NCI-H2171 treated with DMSO at 0.1 percent for 48 hours (cell line): Measurements from ENCODE around the gene PRDM16.

Source experiments
- DNase-seq: peaks from one replicate; lab custom pipeline; 2025; lab: John Stamatoyannopoulos, UW

Gene PRDM16

DNA sequence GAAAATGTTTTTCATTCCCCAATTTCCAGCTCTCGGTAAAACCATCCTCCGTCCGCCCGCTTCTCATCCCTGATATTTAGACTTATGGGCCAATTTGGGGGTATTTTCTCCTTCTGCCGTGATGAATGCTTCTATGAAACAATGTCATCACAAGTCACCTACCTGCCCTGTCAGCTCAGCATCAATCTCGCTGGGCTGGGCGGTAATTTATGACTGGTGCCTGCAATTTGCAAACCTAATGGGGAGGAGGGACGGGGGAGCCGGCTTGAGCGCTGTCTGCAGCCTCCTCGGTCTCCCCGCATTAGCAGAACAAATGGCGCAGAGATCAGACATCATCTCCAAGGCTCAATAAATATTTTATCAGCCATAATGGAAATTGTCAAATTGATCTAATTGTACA, 72.1 kb downstream of the PRDM16 start:
- no peak for DNase-seq

DNA sequence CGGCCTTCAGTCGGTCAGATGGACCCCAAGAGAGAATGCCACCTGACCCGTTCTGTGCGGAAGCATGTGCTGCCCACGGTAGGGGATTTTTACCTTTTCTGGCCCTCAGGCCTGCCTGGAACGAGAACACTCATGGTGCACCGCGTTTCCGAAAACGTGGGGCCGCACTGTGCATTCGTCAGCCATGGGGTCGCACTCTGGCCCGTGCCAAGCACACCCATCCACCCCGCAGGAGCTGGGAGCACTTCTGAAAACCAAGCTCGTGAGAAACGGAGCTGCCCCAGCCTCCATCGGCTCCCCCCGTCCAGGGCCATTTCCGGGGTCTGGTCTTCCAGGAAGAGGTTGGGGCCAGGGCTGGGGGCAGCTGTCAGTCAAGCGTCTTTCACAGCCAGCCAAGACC, 72.8 kb downstream of the PRDM16 start:
- no peak for DNase-seq

DNA sequence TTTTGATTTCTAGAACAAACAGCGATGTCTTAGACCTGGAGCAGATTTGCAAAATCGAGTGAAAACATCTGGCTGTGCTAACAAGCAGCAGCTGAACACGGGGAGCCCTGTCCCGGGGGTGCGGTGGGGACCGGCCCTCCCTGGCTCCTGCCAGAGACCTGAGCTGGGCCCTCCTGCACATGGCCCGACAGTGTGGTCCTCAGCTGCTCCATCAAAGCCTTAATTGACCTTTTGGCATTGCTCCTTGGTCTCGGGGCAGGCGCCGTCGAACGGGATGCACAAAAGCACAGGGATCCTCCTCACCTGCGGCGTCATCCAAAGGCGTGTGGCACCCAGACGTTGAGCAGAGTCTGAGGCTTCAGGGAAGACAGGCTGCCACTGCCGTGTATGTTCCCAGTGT, 73.2 kb downstream of the PRDM16 start:
- no peak for DNase-seq

DNA sequence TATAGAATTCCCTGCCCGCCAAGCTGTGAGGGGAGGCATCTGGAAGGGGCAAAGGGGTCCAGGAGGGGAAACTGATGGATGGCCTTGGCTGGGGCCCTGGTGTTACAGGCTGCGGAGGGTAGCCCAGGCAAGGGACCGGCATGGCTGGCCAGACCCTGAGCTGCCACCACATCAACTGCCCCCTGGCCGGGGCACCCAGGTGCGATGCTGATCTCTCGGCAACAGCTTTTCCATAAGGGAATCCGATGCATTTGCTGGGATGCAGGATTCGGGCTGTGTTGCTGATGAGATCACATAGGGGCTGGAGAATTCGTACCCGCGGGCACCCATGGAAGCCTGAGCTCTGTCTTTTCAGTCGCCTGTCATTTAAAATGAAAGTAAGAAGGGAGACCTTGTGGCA, 73.7 kb downstream of the PRDM16 start:
- no peak for DNase-seq

DNA sequence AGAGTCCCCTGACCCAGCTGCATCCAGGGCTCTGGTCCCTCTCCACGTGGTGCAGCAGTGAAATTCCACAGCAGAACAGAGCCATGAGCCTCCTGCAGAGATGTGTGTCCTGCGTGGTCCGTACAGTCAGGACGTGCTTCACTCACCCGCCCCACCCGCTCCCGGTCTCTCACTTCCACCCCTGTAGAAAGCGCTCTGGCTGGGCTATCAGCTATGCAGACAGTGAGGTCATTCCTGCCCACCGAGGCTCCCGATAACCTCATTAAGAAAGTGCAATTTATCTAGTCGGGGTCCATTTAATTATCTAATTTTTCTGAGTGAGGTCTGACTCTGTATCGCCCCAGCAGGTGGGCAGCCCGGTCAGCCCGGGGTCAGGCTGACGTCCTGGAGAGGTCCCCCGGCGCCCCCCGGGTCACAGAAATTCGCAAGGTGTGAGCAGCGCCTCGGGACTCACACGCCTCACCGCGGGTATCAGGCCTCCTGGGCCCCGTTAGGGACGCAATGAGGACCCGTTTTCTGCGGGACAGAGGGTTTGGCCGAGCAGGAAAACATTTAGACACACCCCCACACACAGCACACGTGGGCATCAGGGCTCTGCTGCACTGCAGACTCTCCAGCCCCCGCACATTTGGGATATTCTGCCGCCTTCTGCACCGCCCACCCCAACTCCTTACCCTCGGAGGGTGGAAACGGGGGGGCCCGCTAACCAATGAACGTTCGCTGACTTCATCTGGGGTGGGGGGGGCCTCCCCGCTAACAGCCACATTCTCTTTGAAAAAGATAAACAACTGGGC, 76.7 kb downstream of the PRDM16 start:
- no peak for DNase-seq

DNA sequence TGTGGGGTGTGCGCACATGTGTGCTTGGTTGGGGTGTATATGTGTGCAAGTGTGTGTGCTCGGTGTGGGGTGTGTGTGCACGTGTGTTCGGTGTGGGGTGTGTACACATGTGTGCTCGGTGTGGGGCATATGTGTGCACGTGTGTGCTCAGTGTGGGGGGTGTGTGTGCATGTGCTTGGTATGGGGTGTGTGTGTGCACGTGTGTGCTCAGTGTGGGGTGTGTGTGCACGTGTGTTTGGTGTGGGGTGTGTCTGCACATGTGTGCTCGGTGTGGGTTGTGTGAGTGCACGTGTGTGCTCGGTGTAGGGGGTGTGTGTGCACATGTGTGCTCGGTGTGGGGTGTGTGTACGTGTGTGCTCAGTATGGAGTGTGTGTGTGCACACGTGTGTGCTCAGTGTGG, 77.5 kb downstream of the PRDM16 start:
- DNase-seq = no peak

DNA sequence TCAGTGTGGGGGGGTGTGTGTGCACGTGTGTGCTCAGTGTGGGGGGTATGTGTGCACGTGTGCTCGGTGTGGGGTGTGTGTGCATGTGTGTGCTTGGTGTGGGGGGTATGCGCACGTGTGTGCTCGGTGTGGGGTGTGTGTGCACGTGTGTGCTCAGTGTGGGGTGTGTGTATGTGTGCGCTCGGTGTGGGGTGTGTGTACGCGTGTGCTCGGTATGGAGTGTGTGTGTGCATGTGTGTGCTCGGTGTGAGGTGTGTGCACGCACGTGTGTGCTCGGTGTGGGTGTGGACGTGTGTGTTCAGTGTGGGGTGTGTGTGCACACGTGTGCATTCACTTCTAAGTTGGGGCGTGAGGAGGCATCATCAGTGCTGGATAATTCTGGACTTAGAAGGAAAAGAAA, 77.9 kb downstream of the PRDM16 start:
- DNase-seq = no peak

DNA sequence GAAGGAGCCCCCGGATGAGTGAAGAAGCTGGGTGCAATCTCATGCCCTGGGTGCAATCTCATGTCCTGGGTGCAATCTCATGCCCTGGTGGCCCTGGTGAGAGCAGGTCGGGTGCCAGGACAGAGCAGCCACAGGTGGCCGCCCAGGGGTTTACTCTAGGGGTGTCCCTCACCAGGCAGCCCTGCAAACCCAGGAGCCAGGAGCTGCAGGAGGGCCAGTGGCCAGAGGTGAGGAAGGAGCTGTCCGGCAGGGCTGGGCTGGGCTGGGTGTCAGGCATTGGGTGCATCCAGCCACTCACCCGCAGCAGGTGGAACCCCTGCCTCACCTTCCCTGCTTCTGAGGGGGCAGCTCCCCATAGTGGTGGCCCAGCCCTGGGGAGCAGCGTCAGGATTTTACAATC, 79.2 kb downstream of the PRDM16 start:
- no peak for DNase-seq

DNA sequence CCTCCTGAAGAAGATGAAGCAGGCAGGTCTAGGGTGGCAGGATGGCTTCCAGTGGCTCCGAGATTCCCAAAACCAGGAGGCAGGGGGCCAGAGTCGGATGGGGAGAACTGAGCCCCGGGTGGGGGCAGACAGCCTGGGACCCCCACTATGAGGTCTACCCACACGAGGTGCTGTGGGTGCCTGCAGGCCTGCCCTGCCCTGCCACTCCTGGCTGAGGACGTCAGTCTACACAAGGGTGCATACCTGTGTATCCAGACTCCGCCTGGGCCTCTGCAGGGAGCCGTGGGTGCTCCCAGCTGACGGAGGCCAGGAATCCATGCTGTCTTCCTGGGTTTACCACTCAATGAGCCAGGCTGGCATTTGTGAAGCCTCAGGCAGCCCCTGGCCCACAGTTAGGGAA, 80.3 kb downstream of the PRDM16 start:
- no peak for DNase-seq

DNA sequence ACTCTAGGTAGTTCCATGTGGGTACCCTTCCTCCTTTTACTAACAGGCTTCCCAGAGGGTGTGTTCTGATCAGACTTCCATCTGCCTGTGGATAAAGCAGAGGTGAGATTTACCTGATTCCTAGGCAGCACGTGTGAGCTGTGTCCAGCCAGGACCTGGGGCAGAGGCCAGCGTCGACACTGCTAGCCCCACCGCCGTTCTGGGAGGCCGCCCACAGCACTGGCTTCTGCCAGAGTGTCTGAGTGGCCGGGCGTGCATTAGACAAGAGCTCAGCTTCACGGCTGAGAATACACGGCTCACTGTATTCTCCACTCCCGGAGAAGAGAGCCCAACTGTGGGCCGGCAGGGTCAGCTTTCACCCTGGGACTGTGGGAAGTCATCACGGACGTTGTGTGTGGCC, 82.5 kb downstream of the PRDM16 start:
- no peak for DNase-seq

DNA sequence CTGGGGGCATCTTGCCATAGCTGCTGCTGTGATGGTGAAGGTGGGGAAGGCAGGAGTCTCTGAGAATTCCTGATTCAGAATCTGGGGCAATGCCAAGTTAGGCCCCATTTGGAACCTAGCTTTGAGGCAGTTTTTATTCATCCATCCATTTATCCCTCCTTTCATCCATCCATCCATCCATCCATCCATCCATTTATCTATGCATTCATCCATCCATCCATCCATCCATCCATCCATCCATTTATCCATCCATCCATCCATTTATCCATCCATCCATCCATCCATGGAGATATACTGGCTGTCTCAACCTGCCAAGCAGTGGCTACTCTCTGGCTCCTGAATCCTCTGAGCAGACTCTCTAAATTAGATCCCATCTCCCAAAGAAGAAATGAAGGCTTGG, 83.1 kb downstream of the PRDM16 start:
- no peak for DNase-seq

DNA sequence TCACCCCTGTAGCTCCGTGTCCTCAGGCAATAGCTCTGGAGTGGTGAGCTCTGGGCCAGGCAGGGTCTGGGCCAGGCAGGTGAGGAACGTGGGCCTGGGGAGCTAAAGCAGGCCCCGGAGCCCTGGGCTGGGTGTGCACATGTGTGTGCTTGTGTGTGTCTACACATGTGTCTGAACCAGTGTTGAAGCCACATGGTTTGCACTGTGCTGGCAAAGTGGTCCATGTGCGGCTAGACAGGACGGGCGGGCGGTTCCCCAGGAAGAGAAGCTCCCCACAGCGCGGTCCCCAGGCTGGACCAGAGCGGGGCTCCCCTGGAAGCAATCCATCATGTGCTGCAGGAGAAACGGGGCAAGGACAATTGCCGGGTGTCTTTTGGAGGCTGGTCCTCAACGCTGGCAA, 84.2 kb downstream of the PRDM16 start:
- DNase-seq = no peak

DNA sequence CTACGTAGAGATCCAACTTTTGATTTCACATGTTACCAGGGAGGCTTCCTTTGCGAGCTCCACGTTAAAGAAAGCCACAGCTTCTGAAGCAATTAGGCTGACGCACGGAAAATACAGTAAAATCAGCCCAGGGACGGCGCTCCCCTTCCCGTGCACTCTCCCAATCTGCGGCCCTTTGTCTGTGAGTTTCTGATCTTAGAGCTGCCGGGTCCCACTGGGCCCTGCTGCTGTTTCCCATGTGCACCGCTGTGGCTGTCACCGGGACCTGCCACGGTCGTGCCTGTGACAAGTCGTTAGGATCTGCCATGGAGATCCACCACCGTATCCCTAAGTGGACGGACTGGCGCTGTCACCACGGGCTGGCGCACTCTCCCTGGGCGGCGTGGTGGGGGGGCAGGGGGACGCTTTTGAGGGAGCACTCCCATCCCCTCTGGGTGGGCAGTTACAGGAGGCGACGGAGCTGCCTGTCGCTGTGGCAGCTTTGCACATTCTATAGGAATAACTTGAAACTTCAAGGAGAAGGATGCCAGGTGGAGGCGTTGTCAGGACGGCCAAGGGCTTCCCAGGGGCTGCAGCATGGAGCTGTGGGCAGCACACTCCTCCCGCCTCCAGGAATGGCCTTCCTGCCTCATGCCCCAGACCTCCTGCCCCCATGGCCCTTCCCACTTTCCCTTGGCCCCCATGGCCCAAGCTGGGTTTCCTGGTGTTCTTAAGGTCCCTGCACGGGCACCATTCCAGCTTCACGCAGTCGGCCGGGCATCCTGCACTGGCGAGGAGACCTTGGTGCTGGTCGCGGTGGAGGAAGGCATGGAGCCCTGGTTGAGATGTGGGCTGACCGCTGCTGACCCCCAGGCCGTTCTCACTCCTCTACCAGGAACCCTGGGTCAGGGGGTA, 85.1 kb downstream of the PRDM16 start:
- no peak for DNase-seq

DNA sequence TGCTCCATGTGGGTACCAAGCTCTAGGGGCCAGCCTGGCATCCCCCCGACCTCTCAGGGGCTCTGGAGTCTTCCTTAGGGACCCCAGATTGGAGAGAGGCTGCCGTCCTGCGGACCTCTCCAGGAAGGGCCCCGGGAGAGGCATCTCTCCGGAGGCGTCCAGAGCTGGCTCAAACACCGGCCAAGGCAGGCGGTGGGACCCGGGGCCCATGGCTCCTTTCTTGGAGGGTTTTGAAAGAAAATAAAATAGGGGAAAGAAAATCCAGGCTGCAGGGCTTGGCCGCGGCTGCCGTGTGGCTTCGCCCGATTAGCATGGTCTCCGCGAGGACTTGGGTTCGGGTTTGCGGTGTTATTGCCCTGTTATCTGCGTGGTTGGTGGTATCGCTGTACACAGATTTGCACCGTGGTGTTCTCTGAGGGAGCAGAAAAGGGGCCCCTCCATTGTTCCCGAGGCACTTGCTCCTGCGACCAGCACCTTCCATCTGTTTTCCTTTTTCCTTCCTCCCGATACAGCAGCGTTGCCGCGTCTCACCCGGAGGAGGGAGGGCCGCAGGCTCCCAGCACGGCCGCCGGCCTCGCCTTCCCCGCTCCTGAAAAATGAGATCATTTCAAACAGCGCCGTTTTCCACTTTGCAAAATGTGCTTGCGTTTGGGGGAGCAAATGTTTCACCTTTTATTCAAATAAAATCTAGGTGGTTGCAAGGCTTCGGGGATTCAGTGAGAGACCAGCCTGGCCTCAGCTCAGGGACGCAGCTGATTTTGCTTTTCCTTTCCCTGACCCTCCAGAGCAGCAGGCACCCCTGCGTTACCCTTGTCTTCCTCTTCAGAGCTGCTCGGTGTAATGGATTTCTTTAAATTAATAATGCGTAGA, 86.3 kb downstream of the PRDM16 start:
- DNase-seq = no peak

DNA sequence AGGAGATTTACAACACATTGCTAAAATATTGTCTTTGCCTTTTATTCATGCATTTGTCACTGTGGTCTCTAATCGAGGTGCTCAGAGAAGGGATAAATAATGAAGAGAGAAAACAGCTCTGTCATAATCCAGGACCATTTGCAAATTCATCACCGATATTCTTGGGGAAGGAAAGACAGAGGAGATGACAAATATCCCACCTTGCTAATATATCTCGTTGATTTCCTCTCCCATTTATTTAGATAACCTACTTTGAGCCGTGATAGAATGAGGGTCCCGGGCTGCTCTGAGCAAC, 86.9 kb downstream of the PRDM16 start:
- DNase-seq = no peak

DNA sequence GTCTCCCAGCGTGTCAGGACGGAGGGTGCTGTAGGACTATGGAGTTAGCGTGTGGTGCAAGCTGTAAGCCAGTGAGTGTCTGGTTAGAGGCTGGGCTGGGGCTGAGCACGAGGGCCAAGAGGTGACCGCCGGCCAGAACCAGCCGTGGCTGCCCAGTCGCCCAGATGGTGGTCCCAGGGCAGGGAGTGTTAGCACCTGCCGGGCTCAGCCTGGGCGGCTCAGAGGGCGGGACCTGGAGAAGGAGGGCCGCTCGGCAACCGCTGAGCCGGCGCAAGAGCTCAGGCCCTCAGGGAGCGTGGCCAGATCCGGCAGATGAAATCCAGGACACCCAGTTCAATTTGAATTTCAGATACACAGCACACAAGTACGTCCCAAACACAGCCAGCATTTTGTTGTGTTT, 87.9 kb downstream of the PRDM16 start:
- DNase-seq = no peak

DNA sequence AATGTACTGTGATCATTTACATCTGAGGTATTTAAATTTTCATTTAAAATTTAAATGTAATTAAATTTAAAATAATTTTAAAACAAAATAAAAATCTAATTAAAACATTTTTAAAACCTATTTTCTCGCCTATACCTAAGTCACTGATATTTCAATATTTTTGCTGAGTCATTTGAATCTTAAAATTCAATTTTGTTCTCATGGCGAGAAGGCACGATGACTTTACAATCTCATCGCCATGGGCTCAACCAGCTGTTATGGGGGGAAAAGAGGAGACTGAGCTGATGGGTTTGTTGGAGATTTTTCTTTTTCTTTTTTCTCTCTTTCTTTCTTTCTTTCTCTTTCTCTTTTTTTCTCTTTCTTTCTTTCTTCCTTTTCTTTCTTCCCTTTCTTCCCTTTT, 89.3 kb downstream of the PRDM16 start:
- no peak for DNase-seq

DNA sequence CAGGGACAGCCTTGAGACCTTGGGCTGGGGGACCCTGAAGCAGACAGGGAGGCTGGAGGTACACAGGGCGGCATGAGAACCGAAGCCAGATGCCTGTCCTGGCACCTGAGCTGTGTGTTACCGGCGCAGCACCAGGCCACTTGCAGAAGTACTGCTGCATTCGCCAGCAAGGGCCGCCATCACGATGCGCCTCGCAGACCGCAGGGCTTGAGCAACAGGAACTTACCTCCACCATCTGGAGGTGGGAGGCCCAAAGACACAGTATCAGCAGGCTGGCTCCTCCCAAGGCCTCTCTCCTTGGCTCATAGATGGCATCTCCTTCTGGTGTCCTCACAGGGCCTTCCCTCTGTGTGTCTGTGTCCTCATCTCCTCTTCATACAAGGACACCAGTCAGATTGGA, 90.1 kb downstream of the PRDM16 start:
- no peak for DNase-seq

DNA sequence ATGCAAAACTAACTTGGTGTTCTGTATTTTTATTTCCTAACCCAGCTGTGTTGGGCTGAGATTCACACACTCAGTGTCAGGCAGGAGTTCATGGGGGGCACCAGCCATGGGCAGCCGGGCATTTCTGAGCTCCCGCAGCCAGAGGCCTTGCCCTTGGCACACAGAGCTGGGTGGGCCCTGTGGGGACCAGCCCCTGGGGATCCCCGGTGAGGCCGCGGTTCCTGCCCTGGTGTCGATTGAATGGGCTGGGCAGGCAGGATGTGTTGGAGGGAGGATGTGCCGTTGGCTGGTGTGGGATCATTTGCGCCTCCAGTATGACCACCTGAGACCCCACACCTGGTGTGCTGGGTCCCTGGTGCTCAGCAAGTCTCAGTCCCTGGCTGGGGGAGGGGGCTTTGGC, 91.0 kb downstream of the PRDM16 start:
- DNase-seq = no peak

DNA sequence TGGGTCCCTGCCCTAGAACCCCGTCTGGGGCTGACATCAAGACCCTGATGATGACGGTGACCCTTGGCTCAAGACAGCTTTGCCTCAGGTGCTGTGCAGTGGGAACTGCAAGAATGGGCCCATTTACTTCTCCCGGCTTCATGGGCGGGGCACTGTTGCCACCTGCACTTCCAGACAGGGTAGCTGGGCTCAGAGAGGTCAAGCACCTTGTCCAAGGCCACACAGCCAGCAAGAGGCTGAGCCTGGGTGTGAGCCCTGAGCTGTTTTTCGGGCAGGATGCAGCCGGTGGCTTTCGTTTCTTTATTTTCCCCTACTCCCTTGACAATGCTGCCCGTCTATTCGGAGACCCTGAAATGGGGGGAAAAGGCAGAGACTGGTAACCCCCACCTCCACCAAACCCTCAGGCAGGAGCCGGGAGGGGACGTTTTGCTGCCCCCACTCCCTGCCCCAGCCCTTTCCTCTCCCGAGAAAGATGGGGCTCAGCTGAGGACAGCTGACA, 91.7 kb downstream of the PRDM16 start:
- DNase-seq = no peak

DNA sequence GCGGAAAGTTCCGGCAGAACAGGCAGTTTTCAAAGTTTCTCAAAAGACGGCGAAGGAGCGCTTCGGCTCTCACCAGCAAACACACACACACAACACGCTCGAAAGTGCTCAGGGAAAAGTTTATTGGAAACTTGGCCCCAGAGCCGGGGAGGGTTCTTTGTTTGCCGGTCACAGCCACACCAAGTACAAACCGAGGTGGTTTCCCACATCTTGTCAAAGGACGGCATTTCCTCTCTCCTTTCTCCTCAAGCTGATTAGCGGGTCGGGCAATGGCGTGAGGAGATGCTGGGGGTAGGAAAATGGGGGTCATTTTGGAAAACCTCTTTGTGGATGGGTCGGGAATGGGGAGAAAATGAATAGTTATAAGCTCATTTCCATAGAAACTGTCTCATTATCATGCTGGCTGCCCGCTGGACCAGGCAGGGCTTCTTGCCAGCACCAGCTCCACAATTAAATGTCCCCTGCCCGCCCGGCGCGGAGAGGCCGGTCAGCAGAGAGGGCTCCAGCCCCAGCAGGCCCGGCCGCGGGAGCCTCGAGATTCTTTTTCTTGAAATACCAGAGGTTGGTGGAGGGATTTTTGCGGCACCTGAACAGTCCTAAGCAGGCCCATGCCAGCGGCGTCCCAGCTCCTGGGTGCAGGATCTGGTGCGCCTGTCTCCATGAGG, 92.3 kb downstream of the PRDM16 start:
- DNase-seq = no peak

DNA sequence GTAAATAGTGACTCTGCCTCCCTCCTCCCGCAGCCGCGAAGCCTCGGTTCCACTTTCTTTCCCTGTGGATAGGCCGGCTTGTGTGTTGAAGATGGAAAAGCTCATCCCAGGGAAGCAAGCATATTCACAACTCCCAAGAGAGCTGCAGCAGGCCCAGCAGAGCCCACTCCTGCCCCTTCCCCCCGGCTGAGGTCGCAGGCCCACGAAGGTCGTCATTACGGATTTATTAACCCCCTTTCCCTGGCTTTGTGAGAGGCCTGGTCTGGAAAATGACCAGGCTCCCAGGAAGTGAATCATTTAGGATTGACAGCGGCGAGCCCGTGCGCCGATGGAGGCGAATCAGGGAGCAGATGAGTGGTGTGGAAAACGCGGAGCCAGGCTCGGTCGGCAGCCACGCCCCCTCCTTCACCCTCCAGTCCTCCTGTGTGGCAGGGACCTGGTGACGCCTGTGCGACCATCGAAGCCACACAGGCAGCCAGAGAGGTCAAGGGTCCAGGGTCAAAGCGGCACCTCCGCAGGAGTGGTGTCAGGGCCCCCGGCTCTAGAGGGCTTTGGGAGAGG, 93.4 kb downstream of the PRDM16 start:
- DNase-seq = no peak
